NCI-H187 (cell line): Measurements from ENCODE around the gene GOLGA6L24.
"Not testable (repeated sequence)": the region's sequence is repeated elsewhere in the genome, so short reads cannot be mapped to it uniquely, and the experiment has no call there.

ENCODE experiments used
- DNase-seq, 2 experiments: peaks; one replicate each; lab custom pipeline; 2025; lab: John Stamatoyannopoulos, UW

GOLGA6L24 gene

GRCh38 chr15:28357984-28358383 lies at the start of gene GOLGA6L24:
GOLGA6L24 (minus strand) TSS chr15:28358084; CDS start chr15:28358023, 61 bp downstream.
- DNase-seq = not testable (repeated sequence)

GRCh38 chr15:28402774-28403435 lies 45.0 kb upstream of the GOLGA6L24 start:
- not testable (repeated sequence) for DNase-seq

- DNase-seq = not testable (repeated sequence)
These were observed 38.1 kb upstream of the GOLGA6L24 start for GRCh38 chr15:28396022-28396421.

- DNase-seq = not testable (repeated sequence)
These were observed 22.2 kb upstream of the GOLGA6L24 start for GRCh38 chr15:28380053-28380452.

GRCh38 chr15:28378364-28378763 lies 20.5 kb upstream of the GOLGA6L24 start, which contains the start of gene GOLGA8F:
GOLGA8F (plus strand) TSS chr15:28378664; CDS start chr15:28378762, 98 bp downstream.
- DNase-seq = not testable (repeated sequence)

GRCh38 chr15:28365502-28365901 lies 7.6 kb upstream of the GOLGA6L24 start:
- not testable (repeated sequence) for DNase-seq

GRCh38 chr15:28322129-28322588 lies 35.7 kb downstream of the GOLGA6L24 start, which contains the start of gene HERC2:
HERC2 (minus strand) TSS chr15:28322179; CDS start chr15:28321433, 746 bp downstream.
- DNase-seq = not testable (repeated sequence)

GRCh38 chr15:28321358-28322078 lies 36.4 kb downstream of the GOLGA6L24 start:
- DNase-seq = not testable (repeated sequence)

GRCh38 chr15:28319725-28320124 lies 38.2 kb downstream of the GOLGA6L24 start:
- not testable (repeated sequence) for DNase-seq

- not testable (repeated sequence) for DNase-seq
These were observed 39.1 kb downstream of the GOLGA6L24 start for GRCh38 chr15:28318828-28319227.

GRCh38 chr15:28318122-28318521 lies 39.8 kb downstream of the GOLGA6L24 start:
- not testable (repeated sequence) for DNase-seq

GRCh38 chr15:28316958-28317357 lies 40.9 kb downstream of the GOLGA6L24 start:
- DNase-seq = not testable (repeated sequence)

GRCh38 chr15:28310454-28310853 lies 47.4 kb downstream of the GOLGA6L24 start:
- DNase-seq = not testable (repeated sequence)

GRCh38 chr15:28308718-28309117 lies 49.2 kb downstream of the GOLGA6L24 start:
- not testable (repeated sequence) for DNase-seq
